Nephron (organoid): ENCODE data around the gene CBLN3.

Source experiments
- H3K27ac Mint-ChIP-seq, 3 experiments: 2 replicates each; pipeline ENCODE4 v1.8.0; 2020; ENCODE audit warnings: mixed read lengths in 3 of 3, mild to moderate bottlenecking in 2 of 3, moderate library complexity in 1 of 3
- H3K27me3 Mint-ChIP-seq: 2 replicates; pipeline ENCODE4 v1.8.0; 2021; ENCODE audit warnings: low read depth, mild to moderate bottlenecking, moderate library complexity, mixed read lengths
- H3K36me3 Mint-ChIP-seq: 2 replicates; pipeline ENCODE4 v1.8.0; 2020; ENCODE audit warnings: low read depth, mixed read lengths
- H3K4me1 Mint-ChIP-seq: 2 replicates; pipeline ENCODE4 v1.8.0; 2020; ENCODE audit warnings: mixed read lengths
- H3K4me3 Mint-ChIP-seq, 3 experiments: 2 replicates each; pipeline ENCODE4 v1.8.0; 2020; ENCODE audit warnings: mild to moderate bottlenecking in 3 of 3, mixed read lengths in 3 of 3, moderate library complexity in 2 of 3
- H3K9me3 Mint-ChIP-seq: 2 replicates; pipeline ENCODE4 v1.8.0; 2020; ENCODE audit warnings: mixed read lengths
- TF ChIP-seq, protein P1 (sequence below), 3 experiments: fragments of 200-600 bp; sonication (generic); IDR thresholded peaks; one replicate each; pipeline ENCODE4 v1.5.0; 2021; ENCODE audit warnings: antibody characterized with exemption in 3 of 3; ENCODE audit not compliant: unreplicated experiment in 3 of 3

Gene CBLN3

GRCh38 chr14:24403294-24403998 is 26.0 kb downstream of the CBLN3 start:
- peak overlapping the region; percentile 60 to 84 (median 82) for H3K4me3 Mint-ChIP-seq
- H3K9me3 Mint-ChIP-seq, result no peaks in the 10 kb centered on the region
- peaks cover 42% of the 10 kb centered on the region for H3K36me3 Mint-ChIP-seq
- peaks cover 52% of the 10 kb centered on the region for H3K4me1 Mint-ChIP-seq
- TF ChIP-seq, protein P1, sequence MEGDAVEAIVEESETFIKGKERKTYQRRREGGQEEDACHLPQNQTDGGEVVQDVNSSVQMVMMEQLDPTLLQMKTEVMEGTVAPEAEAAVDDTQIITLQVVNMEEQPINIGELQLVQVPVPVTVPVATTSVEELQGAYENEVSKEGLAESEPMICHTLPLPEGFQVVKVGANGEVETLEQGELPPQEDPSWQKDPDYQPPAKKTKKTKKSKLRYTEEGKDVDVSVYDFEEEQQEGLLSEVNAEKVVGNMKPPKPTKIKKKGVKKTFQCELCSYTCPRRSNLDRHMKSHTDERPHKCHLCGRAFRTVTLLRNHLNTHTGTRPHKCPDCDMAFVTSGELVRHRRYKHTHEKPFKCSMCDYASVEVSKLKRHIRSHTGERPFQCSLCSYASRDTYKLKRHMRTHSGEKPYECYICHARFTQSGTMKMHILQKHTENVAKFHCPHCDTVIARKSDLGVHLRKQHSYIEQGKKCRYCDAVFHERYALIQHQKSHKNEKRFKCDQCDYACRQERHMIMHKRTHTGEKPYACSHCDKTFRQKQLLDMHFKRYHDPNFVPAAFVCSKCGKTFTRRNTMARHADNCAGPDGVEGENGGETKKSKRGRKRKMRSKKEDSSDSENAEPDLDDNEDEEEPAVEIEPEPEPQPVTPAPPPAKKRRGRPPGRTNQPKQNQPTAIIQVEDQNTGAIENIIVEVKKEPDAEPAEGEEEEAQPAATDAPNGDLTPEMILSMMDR (IDR thresholded peaks at IDR 0.05; ENCODE audit: unreplicated experiment in 3 of 3), result no peak
- peak overlapping the region; percentile 61 to 91 (median 75) for H3K27ac Mint-ChIP-seq
- no peaks in the 10 kb centered on the region for H3K27me3 Mint-ChIP-seq

- Mint-ChIP-seq H3K27me3 (no peaks in the 10 kb centered on the region), H3K4me1 (peaks cover 64% of the 10 kb centered on the region), H3K9me3 (no peaks in the 10 kb centered on the region), H3K4me3 (peak overlapping the region; percentile 92 to 99 (median 97)), H3K27ac (peak overlapping the region; percentile 56 to 75 (median 72)), H3K36me3 (peaks cover 40% of the 10 kb centered on the region)
- TF ChIP-seq, protein P1 (IDR thresholded peaks at IDR 0.05; ENCODE audit: unreplicated experiment in 3 of 3), result no peak
Observed at GRCh38 chr14:24401810-24402702, 27.4 kb downstream of the CBLN3 start.

DNA sequence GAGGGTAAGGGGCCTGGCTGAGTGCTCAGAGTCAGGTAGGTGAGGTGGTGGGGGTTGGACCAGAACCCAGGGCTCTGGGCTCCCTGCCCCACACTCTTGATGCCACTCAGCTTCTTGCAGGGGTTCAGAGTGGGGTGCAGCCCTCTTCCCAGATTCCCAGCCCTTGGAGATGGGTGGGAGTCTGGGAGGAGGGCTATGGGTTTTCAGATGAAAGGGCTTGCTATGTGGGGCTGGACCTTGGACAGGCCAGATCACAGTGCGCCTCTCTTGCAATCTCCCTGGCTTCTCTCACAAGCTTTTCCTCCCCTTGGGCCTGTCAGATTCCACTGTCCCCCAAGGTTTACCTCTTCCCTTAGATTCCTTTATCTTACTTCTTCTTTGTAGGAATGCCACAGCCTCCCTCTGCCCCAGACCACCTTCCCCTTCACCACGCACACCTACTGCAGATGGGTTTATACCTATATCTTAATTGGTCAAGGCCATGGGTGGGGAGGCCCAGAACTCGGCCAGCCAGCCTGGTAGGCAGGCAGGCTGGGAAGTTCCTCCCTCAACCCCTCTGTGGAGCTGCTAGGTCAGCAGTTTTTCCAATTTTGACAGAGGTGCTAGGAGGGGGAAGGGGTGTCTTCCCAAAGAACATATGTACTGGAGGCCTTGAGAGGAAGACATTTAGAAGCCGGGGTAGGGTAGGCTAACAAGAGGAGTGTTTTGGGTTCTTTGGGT is 29.3 kb downstream of the CBLN3 start:
- TF ChIP-seq, protein P1 (IDR thresholded peaks at IDR 0.05; ENCODE audit: unreplicated experiment in 3 of 3), result no peak
- Mint-ChIP-seq H3K36me3 (peaks cover 27% of the 10 kb centered on the region), H3K27me3 (no peaks in the 10 kb centered on the region), H3K4me3 (peak overlapping the region; percentile 92 to 99 (median 97)), H3K27ac (peak overlapping the region; percentile 75 to 98 (median 96)), H3K4me1 (peaks cover 75% of the 10 kb centered on the region), H3K9me3 (peaks cover 3% of the 10 kb centered on the region)

DNA sequence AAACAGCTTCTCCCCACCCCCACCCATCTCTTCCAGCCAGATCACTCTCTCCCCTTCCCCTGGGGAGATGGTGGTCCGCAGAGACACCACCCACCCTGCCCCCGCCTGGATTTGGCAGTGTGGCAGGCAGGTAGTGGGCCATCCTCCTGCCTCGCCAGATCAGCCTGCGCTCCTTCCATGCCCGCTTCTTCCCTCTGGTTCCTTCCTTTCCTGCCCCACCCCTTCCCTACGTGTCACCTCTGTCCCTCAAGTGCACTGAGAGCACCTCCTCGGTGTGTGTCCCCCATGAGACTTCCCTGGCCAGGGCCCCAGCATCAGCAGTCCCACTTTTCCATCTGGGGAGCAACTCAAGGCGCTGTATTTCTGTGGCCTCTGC is 30.0 kb downstream of the CBLN3 start:
- peaks cover 20% of the 10 kb centered on the region for H3K36me3 Mint-ChIP-seq
- TF ChIP-seq, protein P1 (IDR thresholded peaks at IDR 0.05; ENCODE audit: unreplicated experiment in 3 of 3), result no peak
- H3K27ac Mint-ChIP-seq, result peak overlapping the region; percentile 75 to 98 (median 96)
- peaks cover 74% of the 10 kb centered on the region for H3K4me1 Mint-ChIP-seq
- peak overlapping the region; percentile 92 to 99 (median 97) for H3K4me3 Mint-ChIP-seq
- peaks cover 3% of the 10 kb centered on the region for H3K9me3 Mint-ChIP-seq
- H3K27me3 Mint-ChIP-seq, result no peaks in the 10 kb centered on the region

DNA sequence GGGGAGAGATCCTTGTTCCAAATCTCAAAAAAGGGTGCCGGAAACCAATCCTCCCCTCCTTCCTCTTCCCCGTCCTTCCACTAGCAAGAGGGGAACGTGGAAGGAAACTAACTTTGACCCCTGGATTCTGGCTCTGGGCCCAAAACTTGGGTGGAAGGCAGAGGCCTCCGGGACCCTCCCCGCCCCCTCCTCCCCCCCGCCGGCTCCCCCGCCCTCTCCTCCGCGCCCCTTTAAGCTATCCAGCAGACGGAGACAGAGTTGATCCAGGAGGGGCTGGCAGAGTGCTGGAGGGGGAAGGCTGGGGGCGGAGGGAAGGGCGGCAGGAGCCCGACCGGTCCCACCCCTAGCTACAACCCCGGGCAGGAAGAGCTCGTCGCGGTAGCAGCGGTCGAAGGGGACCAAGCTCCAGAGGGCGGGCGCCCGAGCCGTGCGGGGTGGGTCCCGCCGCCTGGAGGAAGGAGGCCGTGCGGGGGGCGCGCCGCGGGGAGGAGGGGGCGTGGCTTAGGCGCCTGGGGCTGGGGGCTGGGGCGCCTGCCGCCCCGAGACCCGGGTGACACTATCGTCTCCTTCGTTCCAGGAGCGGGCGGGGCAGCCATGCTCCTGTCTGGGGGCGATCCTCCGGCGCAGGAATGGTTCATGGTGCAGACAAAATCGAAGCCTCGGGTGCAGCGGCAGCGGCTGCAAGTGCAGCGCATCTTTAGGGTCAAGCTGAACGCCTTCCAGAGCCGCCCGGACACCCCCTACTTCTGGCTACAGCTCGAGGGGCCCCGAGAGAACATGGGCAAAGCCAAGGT is 30.6 kb downstream of the CBLN3 start, which contains the start of gene NYNRIN:
NYNRIN (plus strand) TSS at position 351 of the 794 bp plus-strand sequence; CDS start at position 595, 244 bp downstream.
- H3K27me3 Mint-ChIP-seq, result no peaks in the 10 kb centered on the region
- H3K4me1 Mint-ChIP-seq, result peaks cover 74% of the 10 kb centered on the region
- peak within 1 kb of the TSS; percentile 92 to 99 (median 97) for H3K4me3 Mint-ChIP-seq
- peaks cover 15% of the 10 kb centered on the region for H3K36me3 Mint-ChIP-seq
- TF ChIP-seq, protein P1 (IDR thresholded peaks at IDR 0.05; ENCODE audit: unreplicated experiment in 3 of 3), result no peak
- H3K27ac Mint-ChIP-seq, result peak within 1 kb of the TSS; percentile 75 to 98 (median 98)
- H3K9me3 Mint-ChIP-seq, result peaks cover 3% of the 10 kb centered on the region
